HG02610 (cell line): ENCODE results near the gene LRRN2.

Source experiments
- ATAC-seq: cut with Tn5 transposase; IDR thresholded peaks from one replicate; pipeline ENCODE4 v1.9.1; 2021; ENCODE audit warnings: mild to moderate bottlenecking, moderate library complexity; ENCODE audit not compliant: unreplicated experiment

LRRN2 gene

GRCh38 chr1:204712708-204713430 is 27.3 kb upstream of the LRRN2 start:
- ATAC-seq = no peak

DNA sequence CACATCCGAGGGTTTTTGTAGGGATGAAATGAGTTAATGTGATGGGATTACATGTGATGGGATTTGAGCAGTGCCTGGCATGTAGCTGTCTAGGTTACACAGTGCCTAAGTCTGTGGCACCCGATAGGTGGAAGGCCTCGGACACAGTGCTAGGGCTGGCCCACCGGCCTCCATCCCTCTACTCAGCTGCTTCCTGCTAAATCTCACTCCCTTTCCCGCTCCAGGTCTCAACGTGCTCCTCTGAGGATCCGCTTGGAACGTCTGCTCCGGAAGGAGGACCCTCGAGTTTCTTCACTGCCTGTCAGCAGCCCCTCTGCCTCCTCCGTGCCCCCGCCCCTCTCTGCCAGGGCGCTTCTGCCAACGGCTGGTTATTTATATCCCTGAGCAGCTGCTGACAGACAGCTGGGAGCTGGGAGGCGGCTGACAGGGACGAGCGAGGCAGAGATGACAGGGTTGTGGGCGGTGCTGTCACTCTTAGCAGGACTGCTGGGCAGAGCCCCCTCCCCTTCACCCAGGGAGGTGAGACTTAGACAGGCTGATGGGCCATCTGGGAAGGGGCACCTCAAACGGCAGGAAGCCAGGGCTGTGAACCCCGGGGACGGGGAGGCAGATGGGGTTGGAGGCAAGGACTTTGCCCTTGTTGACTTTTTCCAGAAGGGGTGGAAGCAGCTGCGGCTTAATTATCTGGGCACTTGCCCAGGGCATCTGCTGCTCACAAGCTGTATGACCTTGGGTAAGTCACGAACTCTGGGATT is 26.6 kb upstream of the LRRN2 start:
- no peak for ATAC-seq

- no peak for ATAC-seq
These were observed 25.8 kb upstream of the LRRN2 start for GRCh38 chr1:204711103-204711946.

- ATAC-seq = no peak
These were observed 24.7 kb upstream of the LRRN2 start for GRCh38 chr1:204709960-204710912.

DNA sequence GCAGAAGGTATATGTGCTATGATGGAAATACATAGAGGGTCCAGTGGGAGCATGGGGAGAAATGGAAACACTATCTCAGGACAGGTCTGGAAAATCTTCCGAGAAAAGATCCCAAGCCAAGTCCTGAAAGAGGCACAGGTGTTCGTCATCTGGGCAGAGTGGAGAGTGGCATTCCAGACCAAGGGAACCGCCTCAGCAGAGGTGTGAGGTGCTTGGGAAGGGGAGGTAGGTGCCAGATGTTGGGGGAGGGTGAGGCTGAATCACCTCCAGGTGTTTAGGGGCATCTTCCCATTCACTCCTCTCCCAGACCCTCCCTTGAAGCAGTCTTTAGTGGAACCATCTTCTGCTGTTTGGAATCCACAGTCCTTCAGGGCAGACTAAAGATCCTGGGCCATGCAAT is 23.5 kb upstream of the LRRN2 start:
- no peak for ATAC-seq

DNA sequence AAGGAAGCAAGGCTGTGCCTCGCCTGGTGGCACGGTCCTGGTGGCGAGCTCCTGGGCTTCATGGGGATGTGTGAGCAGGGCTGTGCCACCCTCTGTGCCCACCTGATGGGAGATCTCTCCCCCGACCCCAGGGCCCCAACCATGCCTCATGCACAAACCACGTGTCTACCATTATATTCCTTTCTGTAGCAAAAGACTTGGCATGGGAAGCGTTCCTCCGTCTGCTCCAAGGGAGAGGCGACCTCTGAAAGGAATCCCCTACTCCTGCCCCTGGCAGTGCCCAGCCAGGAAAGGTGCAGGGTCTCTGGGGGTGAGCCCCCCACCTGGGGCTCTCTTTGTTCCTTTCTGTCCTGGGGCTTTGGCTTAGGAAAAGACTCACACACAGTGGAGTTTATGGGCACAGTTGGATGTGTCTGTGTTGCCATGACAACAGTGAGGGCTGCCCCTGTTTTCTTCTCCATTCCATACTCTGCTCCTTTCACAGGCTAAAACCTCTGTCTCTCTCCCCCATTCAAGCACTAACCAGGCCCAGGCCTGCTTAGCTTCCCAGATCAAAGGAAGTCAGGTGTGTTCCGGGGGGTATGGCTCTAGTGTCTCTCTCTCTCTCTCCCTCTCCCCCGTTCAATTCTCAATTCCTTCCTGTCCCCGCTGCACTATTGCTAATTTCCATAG is 21.4 kb upstream of the LRRN2 start:
- no peak for ATAC-seq

GRCh38 chr1:204705888-204706837 is 20.6 kb upstream of the LRRN2 start:
- no peak for ATAC-seq

DNA sequence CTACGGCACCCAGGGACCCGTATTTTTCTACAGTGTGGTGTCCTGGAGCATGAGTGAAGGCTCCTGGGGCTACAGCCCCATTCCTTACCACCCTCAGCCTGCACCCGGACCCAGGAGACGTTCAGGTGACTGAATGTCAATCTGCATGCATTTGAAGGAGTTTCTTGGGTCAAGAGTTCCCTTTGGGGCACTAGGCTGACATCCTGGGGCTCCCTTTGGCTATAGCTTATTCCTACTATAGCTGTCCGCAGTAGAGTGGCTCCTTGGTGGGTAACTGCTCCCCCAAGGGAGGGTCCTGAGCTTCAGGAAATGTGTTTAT is 19.9 kb upstream of the LRRN2 start:
- ATAC-seq = no peak

DNA sequence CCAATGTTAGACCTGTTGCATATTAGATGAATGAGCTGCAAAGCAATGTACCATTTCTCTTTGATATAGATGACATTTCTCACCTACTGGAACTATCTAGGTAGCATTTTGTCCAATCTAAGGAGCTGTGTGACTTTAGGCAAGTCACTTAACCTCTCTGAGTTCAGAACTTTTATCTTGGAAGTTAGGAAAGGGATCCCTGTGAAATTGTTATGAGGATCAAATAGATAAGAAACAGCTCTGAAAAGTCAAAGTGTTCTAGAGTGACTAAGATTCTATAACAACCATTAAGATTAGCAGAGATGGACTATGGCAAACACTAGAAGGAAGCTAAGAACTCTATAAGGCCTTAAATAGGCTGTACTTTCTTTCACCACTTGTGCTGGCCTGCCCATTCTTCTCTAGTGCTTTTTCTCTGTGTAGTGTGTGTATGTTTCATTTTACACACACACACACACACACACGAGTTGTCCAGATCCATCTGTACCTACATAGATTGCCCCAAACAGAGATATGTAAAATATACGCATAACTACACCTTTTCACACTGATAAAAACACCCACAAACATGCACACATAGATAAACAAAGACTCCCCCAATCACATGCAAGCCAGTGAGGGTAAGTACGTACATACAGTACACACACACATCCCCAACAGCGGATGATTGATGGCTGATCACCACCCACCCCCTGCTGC is 19.4 kb upstream of the LRRN2 start:
- ATAC-seq = no peak

DNA sequence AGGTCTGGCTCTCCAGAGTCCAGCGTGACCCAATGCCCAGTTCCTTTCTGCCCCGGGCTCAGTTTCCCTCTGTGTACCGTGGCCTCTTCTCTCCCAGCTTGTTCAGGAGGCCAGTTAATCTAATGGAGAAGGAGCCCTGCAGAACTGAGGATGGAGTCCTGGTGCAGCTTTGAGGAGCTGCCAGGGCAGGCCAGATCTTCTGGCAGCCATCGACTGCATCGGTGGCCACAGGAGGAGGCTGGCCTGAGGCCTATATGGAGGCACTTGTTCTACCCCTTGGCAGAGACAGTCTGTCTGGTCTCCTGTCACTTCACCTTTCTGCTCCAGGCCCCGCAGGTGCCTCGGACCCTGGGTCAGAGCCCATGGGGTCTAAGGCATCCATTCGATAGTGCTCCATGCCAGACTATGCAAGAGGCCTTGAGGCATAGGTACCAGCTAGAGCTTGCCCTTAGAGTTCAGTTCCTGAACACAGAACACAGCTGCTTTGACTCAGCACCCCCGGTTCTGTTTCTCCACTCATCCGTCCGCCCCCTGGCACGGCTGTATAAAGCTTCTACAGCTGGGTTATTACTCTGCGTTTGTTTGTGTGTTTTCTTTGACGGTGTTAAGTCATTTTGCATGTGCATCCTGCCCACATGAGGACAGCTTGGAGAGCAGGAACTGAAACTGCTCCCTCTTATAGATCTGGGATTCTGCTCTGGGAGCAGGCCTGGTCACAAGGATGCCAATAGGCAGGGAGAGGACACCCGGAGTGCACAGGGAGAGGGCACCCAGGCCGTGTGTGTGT is 18.5 kb upstream of the LRRN2 start:
- ATAC-seq = no peak

DNA sequence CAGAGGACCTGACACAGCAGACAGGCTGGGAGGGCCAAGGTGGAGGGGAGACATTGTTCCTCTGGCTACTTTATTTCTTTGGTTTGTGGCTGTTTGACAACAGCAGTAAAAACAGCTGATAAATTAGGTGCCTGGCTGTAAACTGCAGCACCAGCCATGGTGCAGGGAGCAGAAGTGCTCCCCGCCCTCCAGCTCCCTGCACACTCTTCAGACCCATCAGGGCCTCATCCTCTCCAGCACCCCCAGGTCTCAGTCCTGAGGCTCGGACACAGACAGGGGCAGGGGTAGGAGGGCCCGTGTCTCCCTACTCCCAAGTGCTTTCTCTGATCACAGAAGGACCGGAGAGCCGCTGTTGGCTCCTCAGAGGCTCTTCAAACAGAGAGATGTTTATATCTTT is 17.7 kb upstream of the LRRN2 start:
- ATAC-seq = no peak

GRCh38 chr1:204702552-204703267 is 17.2 kb upstream of the LRRN2 start:
- no peak for ATAC-seq

- no peak for ATAC-seq
These were observed 15.7 kb upstream of the LRRN2 start for GRCh38 chr1:204701229-204701628.

- ATAC-seq = no peak
These were observed 12.4 kb upstream of the LRRN2 start for GRCh38 chr1:204697893-204698292.

DNA sequence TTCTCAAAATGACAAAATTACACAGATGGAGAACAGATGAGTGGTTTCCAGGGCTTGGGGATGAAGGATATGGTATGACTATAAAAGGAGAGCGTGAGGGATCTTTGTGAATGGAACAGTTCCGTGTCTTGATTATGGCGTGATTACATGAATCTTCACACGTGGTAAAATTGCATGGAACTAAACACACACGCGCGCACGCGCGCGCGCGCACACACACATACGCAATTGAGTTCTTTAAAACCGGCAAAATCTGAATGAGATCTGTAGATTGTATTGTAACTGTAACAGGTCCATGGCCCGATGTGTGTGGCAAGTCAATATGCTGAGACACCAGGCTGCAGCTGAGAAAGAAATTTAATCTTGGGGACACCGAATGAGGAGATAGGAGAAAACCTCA is 11.1 kb upstream of the LRRN2 start:
- no peak for ATAC-seq

DNA sequence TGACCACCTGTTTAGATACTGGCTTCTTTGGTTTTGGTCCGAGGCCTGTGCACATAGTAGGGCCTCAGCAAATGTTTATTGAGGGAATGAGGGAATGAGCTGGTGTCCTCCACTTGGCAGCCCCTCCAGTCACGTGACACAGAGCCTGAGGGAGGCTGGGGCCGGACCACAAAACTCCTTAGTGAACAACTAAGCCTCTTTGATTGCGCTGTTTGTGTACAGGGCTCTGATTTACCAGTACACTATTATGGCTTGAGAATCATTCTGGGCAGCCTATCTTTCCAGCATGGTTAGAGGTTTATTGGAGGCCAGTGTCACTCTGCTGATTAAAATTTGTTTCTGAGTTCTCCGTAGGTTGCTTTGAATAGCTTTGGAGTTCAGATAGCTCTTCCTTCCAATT is 10.2 kb upstream of the LRRN2 start:
- ATAC-seq = no peak

GRCh38 chr1:204694145-204694544 is 8.6 kb upstream of the LRRN2 start:
- ATAC-seq = no peak
